Measurements from ENCODE around the gene C2. TPM values are rescaled to one million over a fixed set of nuclear protein-coding genes. Genes with fewer than 3 reads are reported as not detected.

Gene C2
- not detected in 2 replicates for total RNA-seq

GRCh38 chr6:31927242-31927862 is at the start of gene C2:
TSS of gene C2 (plus strand) at chr6:31927717. CDS start at chr6:31927753, 36 bp downstream.

GRCh38 chr6:31878726-31879125 is 48.8 kb upstream of the C2 start, which contains the start of gene SLC44A4:
TSS of gene SLC44A4 (minus strand) at chr6:31878997. CDS start at chr6:31878980, 17 bp downstream.

DNA sequence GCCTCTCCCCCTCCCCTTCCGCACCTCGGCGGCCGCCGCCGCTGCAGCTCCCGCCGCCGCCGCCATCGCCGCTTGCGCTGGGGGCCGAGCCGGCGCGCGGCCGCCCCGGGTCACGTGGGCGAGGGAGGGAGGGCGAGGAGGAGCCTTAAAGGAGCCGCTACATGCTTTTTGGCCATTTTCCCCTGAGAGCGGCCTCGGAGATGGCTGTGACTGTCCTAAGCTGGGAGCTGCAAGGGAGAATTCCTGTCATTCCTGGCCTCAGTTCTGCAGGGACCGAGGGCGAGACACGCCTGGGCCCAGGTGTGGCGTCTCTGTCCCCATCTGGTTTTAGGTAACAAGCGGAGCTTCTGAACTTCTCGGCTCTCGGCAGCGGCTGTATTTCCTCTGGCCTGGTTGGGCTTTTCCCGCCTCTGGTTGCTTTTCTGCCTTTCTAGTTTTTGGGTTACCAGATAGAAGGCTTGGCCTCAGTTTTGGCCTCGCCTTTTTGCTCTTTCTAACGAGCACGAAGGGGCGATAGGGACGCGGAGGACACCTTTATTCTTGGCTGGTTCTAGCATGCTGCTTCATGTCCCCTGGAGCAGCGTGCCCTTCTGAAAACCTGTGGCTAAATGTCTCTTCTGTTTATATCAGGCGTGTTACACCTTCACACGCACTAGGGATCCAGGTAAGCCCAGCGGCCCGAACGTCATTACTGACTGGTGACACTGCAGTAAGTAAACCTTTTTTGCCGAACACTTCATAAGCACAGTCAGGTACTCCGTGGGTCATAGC is 29.7 kb upstream of the C2 start, which contains the start of gene EHMT2:
TSS of gene EHMT2 (minus strand) at position 87 of the 771 bp plus-strand sequence. CDS start at position 66, 21 bp downstream.

GRCh38 chr6:31901953-31902643 is 25.4 kb upstream of the C2 start, which contains the start of gene ZBTB12:
TSS of gene ZBTB12 (minus strand) at chr6:31902086. CDS start at chr6:31901305, 781 bp downstream.

DNA sequence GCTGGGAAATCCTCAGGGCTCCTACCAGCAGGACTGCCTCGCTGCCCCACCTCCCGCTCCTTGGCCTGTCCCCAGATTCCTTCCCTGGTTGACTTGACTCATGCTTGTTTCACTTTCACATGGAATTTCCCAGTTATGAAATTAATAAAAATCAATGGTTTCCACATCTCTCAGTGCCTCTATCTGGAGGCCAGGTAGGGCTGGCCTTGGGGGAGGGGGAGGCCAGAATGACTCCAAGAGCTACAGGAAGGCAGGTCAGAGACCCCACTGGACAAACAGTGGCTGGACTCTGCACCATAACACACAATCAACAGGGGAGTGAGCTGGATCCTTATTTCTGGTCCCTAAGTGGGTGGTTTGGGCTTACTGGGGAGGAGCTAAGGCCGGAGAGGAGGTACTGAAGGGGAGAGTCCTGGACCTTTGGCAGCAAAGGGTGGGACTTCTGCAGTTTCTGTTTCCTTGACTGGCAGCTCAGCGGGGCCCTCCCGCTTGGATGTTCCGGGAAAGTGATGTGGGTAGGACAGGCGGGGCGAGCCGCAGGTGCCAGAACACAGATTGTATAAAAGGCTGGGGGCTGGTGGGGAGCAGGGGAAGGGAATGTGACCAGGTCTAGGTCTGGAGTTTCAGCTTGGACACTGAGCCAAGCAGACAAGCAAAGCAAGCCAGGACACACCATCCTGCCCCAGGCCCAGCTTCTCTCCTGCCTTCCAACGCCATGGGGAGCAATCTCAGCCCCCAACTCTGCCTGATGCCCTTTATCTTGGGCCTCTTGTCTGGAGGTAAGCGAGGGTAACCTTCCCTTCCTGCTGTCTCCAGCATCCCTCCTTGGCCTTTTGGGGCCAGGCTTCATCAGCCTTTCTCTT is 18.2 kb downstream of the C2 start, which contains the start of gene CFB:
TSS of gene CFB (plus strand) at position 589 of the 863 bp plus-strand sequence. CDS start at position 716, 127 bp downstream.

DNA sequence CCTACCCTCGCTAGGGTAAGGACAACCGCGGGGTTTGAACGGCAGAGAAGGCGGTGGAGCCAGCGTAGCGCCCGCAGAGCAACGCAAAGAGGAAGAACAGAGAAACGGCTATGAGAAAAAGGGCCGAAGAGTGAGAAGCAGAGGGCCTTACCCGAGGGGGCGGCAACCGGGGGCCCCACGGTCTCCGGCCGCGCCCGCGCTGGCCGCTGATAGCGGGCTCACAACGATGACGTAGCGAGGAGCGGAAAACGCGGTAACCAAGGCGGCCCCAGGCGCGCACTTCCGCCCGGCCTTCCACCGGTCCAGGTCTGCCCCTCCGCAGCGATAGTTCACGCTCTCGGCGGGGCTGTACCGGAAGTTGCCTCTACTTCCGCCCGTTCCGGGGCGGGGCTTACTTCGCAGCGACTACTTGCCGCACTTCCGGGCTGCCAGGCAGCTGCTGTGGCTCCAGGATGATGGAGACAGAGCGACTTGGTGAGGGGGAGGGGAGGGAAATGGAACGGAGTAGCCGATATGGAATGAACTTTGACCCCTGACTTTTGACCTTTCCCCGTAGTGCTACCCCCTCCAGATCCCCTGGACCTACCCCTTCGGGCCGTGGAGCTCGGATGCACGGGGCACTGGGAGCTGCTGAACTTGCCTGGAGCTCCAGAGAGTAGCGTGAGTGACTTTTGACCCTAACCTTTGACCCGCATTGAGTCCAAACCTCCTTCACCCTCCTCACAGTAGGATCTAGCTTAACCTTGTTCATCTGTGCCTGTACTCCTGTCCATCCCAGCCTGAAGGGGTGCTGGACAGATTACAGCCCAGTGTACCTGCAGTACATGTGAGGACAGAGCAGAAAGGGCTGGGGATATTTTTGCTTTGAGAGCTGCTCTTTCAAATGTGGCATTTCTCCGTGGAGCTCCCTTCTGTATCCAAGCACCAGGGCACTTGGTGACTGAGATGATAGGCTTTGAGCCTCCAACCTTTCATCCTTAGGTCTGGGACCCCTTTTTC is 31.5 kb downstream of the C2 start, which contains the start of the genes NELFE and SKIC2:
TSS of gene NELFE (minus strand) at position 231 of the 999 bp plus-strand sequence. CDS start 525 bp downstream, outside the sequence.
TSS of gene SKIC2 (plus strand) at position 435 of the 999 bp plus-strand sequence. CDS start at position 453, 18 bp downstream.

DNA sequence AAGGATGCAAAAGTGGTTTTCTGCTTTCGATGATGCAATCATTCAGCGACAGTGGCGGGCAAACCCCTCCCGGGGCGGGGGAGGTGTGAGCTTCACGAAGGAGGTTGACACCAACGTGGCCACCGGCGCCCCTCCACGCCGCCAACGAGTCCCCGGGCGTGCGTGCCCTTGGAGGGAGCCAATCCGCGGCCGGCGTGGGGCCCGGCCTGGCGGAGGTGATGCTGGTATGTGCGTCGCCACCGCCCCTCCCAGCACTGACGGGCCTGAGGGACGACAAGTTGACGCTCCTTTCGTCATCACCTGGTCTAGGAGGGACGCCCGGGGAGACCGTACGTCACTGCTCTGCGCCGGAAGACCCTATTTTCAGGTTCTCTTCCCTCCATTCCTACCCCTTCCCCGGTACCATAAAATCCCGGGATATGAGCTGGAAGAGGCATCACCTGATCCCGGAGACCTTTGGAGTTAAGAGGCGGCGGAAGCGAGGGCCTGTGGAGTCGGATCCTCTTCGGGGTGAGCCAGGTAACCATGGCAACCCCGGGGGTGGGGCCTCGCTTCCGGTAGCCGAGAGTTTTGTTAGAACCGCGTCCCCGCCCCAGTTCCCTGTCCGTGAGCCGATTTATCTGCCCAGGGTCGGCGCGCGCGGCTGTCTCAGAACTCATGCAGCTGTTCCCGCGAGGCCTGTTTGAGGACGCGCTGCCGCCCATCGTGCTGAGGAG is 44.6 kb downstream of the C2 start, which contains the start of gene DXO:
TSS of gene DXO (minus strand) at position 146 of the 716 bp plus-strand sequence. CDS start 463 bp downstream, outside the sequence.

GRCh38 chr6:31981744-31982143 is 54.2 kb downstream of the C2 start, which contains the start of gene C4A:
TSS of gene C4A (plus strand) at chr6:31982057. CDS start at chr6:31982108, 51 bp downstream.

Small RNAs within 50 kb of the gene (small RNA-seq; reads per million reads assigned to genes)
- gene AL645922.1, result not detected

Other genes starting within 250 kb of the C2 start
- 1.3 and 1.6 TPM in 2 replicates for gene LY6G5C, start 246.7 kb upstream of the C2 start, total RNA-seq
- gene ABHD16A, start 224.4 kb upstream of the C2 start, total RNA-seq, result 26.7 and 30.5 TPM in 2 replicates
- not detected in 2 replicates for gene LY6G6F, start 220.9 kb upstream of the C2 start, total RNA-seq
- gene LY6G6D, start 212.4 kb upstream of the C2 start, total RNA-seq, result not detected in 2 replicates
- not detected in 2 replicates for gene LY6G6C, start 206.0 kb upstream of the C2 start, total RNA-seq
- not detected in 2 replicates for gene MPIG6B, start 204.3 kb upstream of the C2 start, total RNA-seq
- 35.2 and 44.4 TPM in 2 replicates for gene DDAH2, start 198.4 kb upstream of the C2 start, total RNA-seq
- 650 and 798 TPM in 2 replicates for gene CLIC1, start 191.2 kb upstream of the C2 start, total RNA-seq
- 18.6 and 30.9 TPM in 2 replicates for gene MSH5, start 187.7 kb upstream of the C2 start, total RNA-seq
- 0.66 and 1.6 TPM in 2 replicates for gene SAPCD1, start 165.1 kb upstream of the C2 start, total RNA-seq
- 0.27 and 0.29 TPM in 2 replicates for gene VWA7, start 150.4 kb upstream of the C2 start, total RNA-seq
- 80.2 and 96.9 TPM in 2 replicates for gene VARS1, start 132.0 kb upstream of the C2 start, total RNA-seq
- 51.3 and 55.1 TPM in 2 replicates for gene LSM2, start 120.8 kb upstream of the C2 start, total RNA-seq
- 0.40 and 0.57 TPM in 2 replicates for gene HSPA1L, start 112.4 kb upstream of the C2 start, total RNA-seq
- 35.1 and 75.0 TPM in 2 replicates for gene HSPA1A, start 112.2 kb upstream of the C2 start, total RNA-seq
- gene HSPA1B, start 100.0 kb upstream of the C2 start, total RNA-seq, result 26.1 and 97.3 TPM in 2 replicates
- gene NEU1, start 64.9 kb upstream of the C2 start, total RNA-seq, result 43.5 and 45.3 TPM in 2 replicates
- 0.13 and 0.65 TPM in 2 replicates for gene SLC44A4, start 48.7 kb upstream of the C2 start, total RNA-seq
- 34.0 and 40.5 TPM in 2 replicates for gene EHMT2, start 30.0 kb upstream of the C2 start, total RNA-seq
- 1.1 and 1.3 TPM in 2 replicates for gene ZBTB12, start 25.6 kb upstream of the C2 start, total RNA-seq
- gene CFB, start 18.4 kb downstream of the C2 start, total RNA-seq, result 1.3 TPM in 2 replicates
- gene NELFE, start 31.3 kb downstream of the C2 start, total RNA-seq, result 99.7 and 101 TPM in 2 replicates
- 38.3 and 43.7 TPM in 2 replicates for gene SKIC2, start 31.5 kb downstream of the C2 start, total RNA-seq
- gene DXO, start 44.4 kb downstream of the C2 start, total RNA-seq, result 13.2 and 14.2 TPM in 2 replicates
- 0.86 and 1.6 TPM in 2 replicates for gene C4A, start 54.3 kb downstream of the C2 start, total RNA-seq
- 0.43 and 1.9 TPM in 2 replicates for gene C4B, start 87.1 kb downstream of the C2 start, total RNA-seq
- gene CYP21A2, start 110.7 kb downstream of the C2 start, total RNA-seq, result not detected in 2 replicates
- 0.13 and 2.1 TPM in 2 replicates for gene TNXB, start 181.6 kb downstream of the C2 start, total RNA-seq
- gene ATF6B, start 200.5 kb downstream of the C2 start, total RNA-seq, result 33.1 and 38.4 TPM in 2 replicates
- 5.2 and 6.7 TPM in 2 replicates for gene FKBPL, start 202.6 kb downstream of the C2 start, total RNA-seq
- gene PRRT1, start 224.2 kb downstream of the C2 start, total RNA-seq, result 0.14 TPM in 1 of 2 replicates, not detected in the other
- gene PPT2, start 226.4 kb downstream of the C2 start, total RNA-seq, result 32.7 and 42.2 TPM in 2 replicates
- gene EGFL8, start 236.9 kb downstream of the C2 start, total RNA-seq, result 1.1 and 1.2 TPM in 2 replicates
- 17.3 and 24.0 TPM in 2 replicates for gene AGPAT1, start 248.4 kb downstream of the C2 start, total RNA-seq